Panc1 (cell line): ENCODE measurements around the gene EPN2.

Experiments
- POLR2AphosphoS5 ChIP-seq: IDR thresholded peaks from 2 replicates; pipeline ENCODE4 v1.6.1; 2012; ENCODE audit warnings: mild to moderate bottlenecking, low read depth, low read length, moderate library complexity
- SIN3A ChIP-seq: IDR thresholded peaks from 2 replicates; pipeline ENCODE4 v1.6.1; 2012; ENCODE audit warnings: low read depth, mild to moderate bottlenecking, low read length, moderate library complexity, borderline replicate concordance; ENCODE audit not compliant: insufficient read depth
- TF ChIP-seq, protein P1 (sequence below): fragments of 450-650 bp; IDR thresholded peaks from 2 replicates; pipeline ENCODE4 v1.5.1; 2017; ENCODE audit warnings: mild to moderate bottlenecking

- TF ChIP-seq, protein P1, sequence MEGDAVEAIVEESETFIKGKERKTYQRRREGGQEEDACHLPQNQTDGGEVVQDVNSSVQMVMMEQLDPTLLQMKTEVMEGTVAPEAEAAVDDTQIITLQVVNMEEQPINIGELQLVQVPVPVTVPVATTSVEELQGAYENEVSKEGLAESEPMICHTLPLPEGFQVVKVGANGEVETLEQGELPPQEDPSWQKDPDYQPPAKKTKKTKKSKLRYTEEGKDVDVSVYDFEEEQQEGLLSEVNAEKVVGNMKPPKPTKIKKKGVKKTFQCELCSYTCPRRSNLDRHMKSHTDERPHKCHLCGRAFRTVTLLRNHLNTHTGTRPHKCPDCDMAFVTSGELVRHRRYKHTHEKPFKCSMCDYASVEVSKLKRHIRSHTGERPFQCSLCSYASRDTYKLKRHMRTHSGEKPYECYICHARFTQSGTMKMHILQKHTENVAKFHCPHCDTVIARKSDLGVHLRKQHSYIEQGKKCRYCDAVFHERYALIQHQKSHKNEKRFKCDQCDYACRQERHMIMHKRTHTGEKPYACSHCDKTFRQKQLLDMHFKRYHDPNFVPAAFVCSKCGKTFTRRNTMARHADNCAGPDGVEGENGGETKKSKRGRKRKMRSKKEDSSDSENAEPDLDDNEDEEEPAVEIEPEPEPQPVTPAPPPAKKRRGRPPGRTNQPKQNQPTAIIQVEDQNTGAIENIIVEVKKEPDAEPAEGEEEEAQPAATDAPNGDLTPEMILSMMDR: no peak
- TF ChIP-seq SIN3A (no peak), POLR2AphosphoS5 (no peak)
These were observed 44.0 kb downstream of the EPN2 start for GRCh38 chr17:19281161-19281560.
